ENCODE data around the gene TNK2.

The TNK2 gene

GRCh38 chr3:195816276-195816913 is 92.0 kb downstream of the TNK2 start:
- DNase-seq, result peak; percentile 5

- peak; percentile 19 for DNase-seq
These were observed 93.1 kb downstream of the TNK2 start for GRCh38 chr3:195815169-195815771.

- DNase-seq, result peak; percentile 4
These were observed 94.3 kb downstream of the TNK2 start for GRCh38 chr3:195813916-195814640.

Data from femur (tissue), 1 donor.